NT2/D1 (cell line): ENCODE results near the gene C2CD3.

Experiments
- YY1 ChIP-seq: IDR thresholded peaks from 2 replicates; pipeline ENCODE4 v1.6.1; 2011; ENCODE audit not compliant: insufficient read length, insufficient read depth
- ZNF274 ChIP-seq: IDR thresholded peaks from 2 replicates; pipeline ENCODE4 v1.6.1; 2011; ENCODE audit warnings: mild to moderate bottlenecking, low read depth, low read length

DNA sequence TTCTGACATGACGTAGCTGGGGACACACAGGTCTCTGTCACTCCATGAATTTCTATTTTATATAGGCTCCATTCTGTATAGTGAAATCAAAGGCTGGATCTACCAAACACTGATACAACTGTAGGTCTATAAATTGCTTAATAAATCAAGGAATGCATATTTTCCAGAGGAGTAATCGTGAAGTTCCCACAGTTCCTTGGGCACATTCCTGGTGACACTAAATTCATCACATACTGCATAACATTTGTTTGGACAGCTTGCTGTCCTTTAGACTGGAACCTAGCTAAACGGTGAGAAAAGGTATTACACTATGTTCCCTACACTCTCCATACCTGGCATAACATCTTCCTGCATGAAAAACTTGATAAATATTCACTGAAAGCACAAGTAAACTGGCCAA lies 120.3 kb downstream of the C2CD3 start:
- no peak for TF ChIP-seq ZNF274
- no peak for TF ChIP-seq YY1
